HL-60/S4 treated with retinoic acid at 250 ng/mL for 4 days and 3 days (cell line): Measurements from ENCODE around the gene PYHIN1.
"Not testable (repeated sequence)": the region's sequence is repeated elsewhere in the genome, so short reads cannot be mapped to it uniquely, and the experiment has no call there.

Experiments used
- in situ Hi-C: fragments of 300-500 bp; cut with MboI; formaldehyde crosslinking; loops from 2 replicates; pipeline ENCODE4 v1.7.0; 2022; ENCODE audit warnings: low sequenced_read_pairs

Gene PYHIN1

GRCh38 chr1:158978730-158979129 lies 47.4 kb downstream of the PYHIN1 start:
- in situ Hi-C loops, result no loop called here

GRCh38 chr1:158979229-158979628 lies 47.9 kb downstream of the PYHIN1 start:
- in situ Hi-C loops, result no loop called here

GRCh38 chr1:158983235-158983634 lies 51.9 kb downstream of the PYHIN1 start:
- in situ Hi-C loops, result loop anchor here (10.0 kb wide), 1 partner anchor 188 kb away; no protein-coding TSS in a partner anchor

- in situ Hi-C loops, result loop anchor here (10.0 kb wide), 1 partner anchor 190 kb away; no protein-coding TSS in a partner anchor
Observed at GRCh38 chr1:158984386-158984785, 53.0 kb downstream of the PYHIN1 start.

GRCh38 chr1:158989424-158989823 lies 58.1 kb downstream of the PYHIN1 start:
- in situ Hi-C loops, result loop anchor here (10.0 kb wide), 1 partner anchor 195 kb away; no protein-coding TSS in a partner anchor

GRCh38 chr1:158992787-158993312 lies 61.5 kb downstream of the PYHIN1 start:
- in situ Hi-C loops, result loop anchor here (10.0 kb wide), 1 partner anchor 488 kb away; no protein-coding TSS in a partner anchor

GRCh38 chr1:158996998-158997397 lies 65.6 kb downstream of the PYHIN1 start:
- in situ Hi-C loops, result loop anchor here (10.0 kb wide), 1 partner anchor 492 kb away; no protein-coding TSS in a partner anchor

- in situ Hi-C loops, result loop anchor here (10.0 kb wide), 1 partner anchor 493 kb away; no protein-coding TSS in a partner anchor
Observed at GRCh38 chr1:158998037-158998780, 66.9 kb downstream of the PYHIN1 start.

- in situ Hi-C loops, result loop anchor here (10.0 kb wide), 1 partner anchor 494 kb away; no protein-coding TSS in a partner anchor
Observed at GRCh38 chr1:158998781-158999161, 67.4 kb downstream of the PYHIN1 start.

GRCh38 chr1:158999316-159000069 lies 68.1 kb downstream of the PYHIN1 start:
- in situ Hi-C loops, result loop anchor here (10.0 kb wide), 1 partner anchor 495 kb away; no protein-coding TSS in a partner anchor

GRCh38 chr1:159000070-159000409 lies 68.7 kb downstream of the PYHIN1 start:
- in situ Hi-C loops, result no loop called here

- in situ Hi-C loops, result no loop called here
Observed at GRCh38 chr1:159000625-159001024, 69.3 kb downstream of the PYHIN1 start.

- in situ Hi-C loops, result no loop called here
Observed at GRCh38 chr1:159005161-159005560, 73.8 kb downstream of the PYHIN1 start.

GRCh38 chr1:159005676-159006075 lies 74.3 kb downstream of the PYHIN1 start:
- in situ Hi-C loops, result no loop called here

GRCh38 chr1:159006210-159006807 lies 75.0 kb downstream of the PYHIN1 start:
- in situ Hi-C loops, result not testable (repeated sequence)

- in situ Hi-C loops, result no loop called here
Observed at GRCh38 chr1:159007726-159008125, 76.4 kb downstream of the PYHIN1 start.

- in situ Hi-C loops, result no loop called here
Observed at GRCh38 chr1:159008744-159009188, 77.4 kb downstream of the PYHIN1 start.

GRCh38 chr1:159009287-159009686 lies 77.9 kb downstream of the PYHIN1 start:
- in situ Hi-C loops, result no loop called here

- in situ Hi-C loops, result no loop called here
Observed at GRCh38 chr1:159009704-159010361, 78.5 kb downstream of the PYHIN1 start, which contains the start of gene IFI16. TSS of gene IFI16 (plus strand) at chr1:159009907. CDS start at chr1:159014681, 4,774 bp downstream.

- in situ Hi-C loops, result no loop called here
Observed at GRCh38 chr1:159010391-159010790, 79.0 kb downstream of the PYHIN1 start.
